Central memory CD8-positive, alpha-beta T cell (primary cell): ENCODE results near the gene FBXL22.
A peak's percentile ranks its signal among the peaks of the same experiment; 100 is the strongest.

Source experiments
- ATAC-seq: fragments of 150-1000 bp; cut with Tn5 transposase; replicated peaks from 2 replicates; pipeline ENCODE4 v1.10.0; 2022; ENCODE audit warnings: mild to moderate bottlenecking, moderate FRiP score, moderate number of reproducible peaks; ENCODE audit not compliant: poor library complexity, severe bottlenecking; ENCODE audit errors: extremely low read depth
- DNase-seq, 2 donors: peaks; one replicate each; pipeline ENCODE4 v3.0.0; 2021; ENCODE audit warnings: low spot score in 2 of 2
- H3K27ac Mint-ChIP-seq: one replicate; pipeline ENCODE4 v1.8.0; 2022; ENCODE audit warnings: low read depth, mild to moderate bottlenecking, moderate library complexity, mixed read lengths
- H3K27me3 Mint-ChIP-seq: one replicate; pipeline ENCODE4 v1.8.0; 2022; ENCODE audit warnings: mixed read lengths
- H3K36me3 Mint-ChIP-seq: one replicate; pipeline ENCODE4 v1.8.0; 2022; ENCODE audit warnings: mild to moderate bottlenecking, moderate library complexity, mixed read lengths; ENCODE audit not compliant: insufficient read depth
- H3K4me1 Mint-ChIP-seq: one replicate; pipeline ENCODE4 v1.8.0; 2022; ENCODE audit warnings: mixed read lengths
- H3K4me3 Mint-ChIP-seq: one replicate; pipeline ENCODE4 v1.8.0; 2022; ENCODE audit warnings: mild to moderate bottlenecking, moderate library complexity, mixed read lengths
- H3K9me3 Mint-ChIP-seq: one replicate; pipeline ENCODE4 v1.8.0; 2022; ENCODE audit warnings: mixed read lengths

Gene FBXL22

GRCh38 chr15:63630036-63630751 is 33.0 kb downstream of the FBXL22 start:
- DNase-seq (no peak), ATAC-seq (no peak)
- no peaks in the 10 kb centered on the region for H3K9me3 Mint-ChIP-seq
- H3K27ac Mint-ChIP-seq, result no peak overlapping the region
- H3K4me3 Mint-ChIP-seq, result no peak overlapping the region
- peaks cover 80% of the 10 kb centered on the region for H3K36me3 Mint-ChIP-seq
- H3K4me1 Mint-ChIP-seq, result no peaks in the 10 kb centered on the region
- H3K27me3 Mint-ChIP-seq, result no peaks in the 10 kb centered on the region

GRCh38 chr15:63633312-63633711 is 36.1 kb downstream of the FBXL22 start:
- DNase-seq (no peak), ATAC-seq (no peak)
- Mint-ChIP-seq H3K4me3 (no peak overlapping the region), H3K4me1 (no peaks in the 10 kb centered on the region), H3K27me3 (no peaks in the 10 kb centered on the region), H3K36me3 (peaks cover 75% of the 10 kb centered on the region), H3K27ac (no peak overlapping the region), H3K9me3 (no peaks in the 10 kb centered on the region)

- H3K4me1 Mint-ChIP-seq, result no peaks in the 10 kb centered on the region
- no peaks in the 10 kb centered on the region for H3K9me3 Mint-ChIP-seq
- no peak overlapping the region for H3K27ac Mint-ChIP-seq
- no peak overlapping the region for H3K4me3 Mint-ChIP-seq
- H3K36me3 Mint-ChIP-seq, result peaks cover 71% of the 10 kb centered on the region
- ATAC-seq (no peak), DNase-seq (no peak)
- H3K27me3 Mint-ChIP-seq, result no peaks in the 10 kb centered on the region
Measured at GRCh38 chr15:63634154-63634553, 37.0 kb downstream of the FBXL22 start.

- Mint-ChIP-seq H3K36me3 (peaks cover 65% of the 10 kb centered on the region), H3K4me3 (no peak overlapping the region), H3K27me3 (no peaks in the 10 kb centered on the region), H3K27ac (no peak overlapping the region), H3K4me1 (no peaks in the 10 kb centered on the region), H3K9me3 (no peaks in the 10 kb centered on the region)
- DNase-seq (no peak), ATAC-seq (no peak)
Measured at GRCh38 chr15:63636518-63637061, 39.4 kb downstream of the FBXL22 start.

- Mint-ChIP-seq H3K27me3 (no peaks in the 10 kb centered on the region), H3K36me3 (peaks cover 56% of the 10 kb centered on the region), H3K4me3 (no peak overlapping the region), H3K9me3 (no peaks in the 10 kb centered on the region), H3K27ac (peak overlapping the region; percentile 8), H3K4me1 (no peaks in the 10 kb centered on the region)
- ATAC-seq, result no peak
- no peak for DNase-seq
Measured at GRCh38 chr15:63638839-63639238, 41.7 kb downstream of the FBXL22 start.

GRCh38 chr15:63640146-63640545 is 43.0 kb downstream of the FBXL22 start:
- H3K36me3 Mint-ChIP-seq, result peaks cover 54% of the 10 kb centered on the region
- ATAC-seq (no peak), DNase-seq (no peak)

More at GRCh38 chr15:63640146-63640545, 43.0 kb downstream of the FBXL22 start:
- Mint-ChIP-seq H3K27me3 (no peaks in the 10 kb centered on the region), H3K4me3 (no peak overlapping the region), H3K9me3 (no peaks in the 10 kb centered on the region), H3K27ac (no peak overlapping the region), H3K4me1 (no peaks in the 10 kb centered on the region)
